ENCODE data around the gene CSNK1G2. TPM values are rescaled to one million over a fixed set of nuclear protein-coding genes. Genes with fewer than 3 reads are reported as not detected.

CSNK1G2 gene
- total RNA-seq, 1 donor from 2014 or later, result 21.8 TPM

- no peak for DNase-seq (ENCODE audit: low spot score)
- ATAC-seq, result no peak
These were observed 2.7 kb downstream of the CSNK1G2 start for GRCh38 chr19:1943661-1944087.

GRCh38 chr19:1944088-1944915 is 3.3 kb downstream of the CSNK1G2 start:
- no peak for DNase-seq (ENCODE audit: low spot score)
- ATAC-seq, result no peak

GRCh38 chr19:1944916-1945561 is 4.1 kb downstream of the CSNK1G2 start:
- DNase-seq (ENCODE audit: low spot score) (no peak), ATAC-seq (no peak)

GRCh38 chr19:1945899-1946298 is 4.9 kb downstream of the CSNK1G2 start:
- ATAC-seq, result peak; percentile 15
- DNase-seq (ENCODE audit: low spot score), result no peak

- DNase-seq (ENCODE audit: low spot score) (no peak), ATAC-seq (no peak)
These were observed 6.8 kb downstream of the CSNK1G2 start for GRCh38 chr19:1947651-1948209.

GRCh38 chr19:1949304-1950101 is 8.5 kb downstream of the CSNK1G2 start:
- DNase-seq (ENCODE audit: low spot score), result no peak
- no peak for ATAC-seq

GRCh38 chr19:1950640-1951039 is 9.7 kb downstream of the CSNK1G2 start:
- no peak for ATAC-seq

GRCh38 chr19:1952635-1953034 is 11.7 kb downstream of the CSNK1G2 start:
- DNase-seq (ENCODE audit: low spot score) (no peak), ATAC-seq (no peak)

More at GRCh38 chr19:1950640-1951039, 9.7 kb downstream of the CSNK1G2 start:
- no peak for DNase-seq (ENCODE audit: low spot score)

GRCh38 chr19:1953037-1953436 is 12.1 kb downstream of the CSNK1G2 start:
- ATAC-seq (no peak), DNase-seq (ENCODE audit: low spot score) (no peak)

- ATAC-seq (no peak), DNase-seq (ENCODE audit: low spot score) (no peak)
These were observed 12.6 kb downstream of the CSNK1G2 start for GRCh38 chr19:1953441-1954094.

GRCh38 chr19:1954532-1954933 is 13.6 kb downstream of the CSNK1G2 start:
- DNase-seq (ENCODE audit: low spot score) (no peak), ATAC-seq (no peak)

GRCh38 chr19:1955171-1956121 is 14.5 kb downstream of the CSNK1G2 start:
- ATAC-seq (no peak), DNase-seq (ENCODE audit: low spot score) (no peak)

- ATAC-seq (no peak), DNase-seq (ENCODE audit: low spot score) (no peak)
These were observed 15.1 kb downstream of the CSNK1G2 start for GRCh38 chr19:1956122-1956494.

- ATAC-seq, result no peak
- no peak for DNase-seq (ENCODE audit: low spot score)
These were observed 16.0 kb downstream of the CSNK1G2 start for GRCh38 chr19:1956868-1957492.

- ATAC-seq (no peak), DNase-seq (ENCODE audit: low spot score) (no peak)
These were observed 16.7 kb downstream of the CSNK1G2 start for GRCh38 chr19:1957562-1958248.

- peak; percentile 36 for ATAC-seq
- no peak for DNase-seq (ENCODE audit: low spot score)
These were observed 19.1 kb downstream of the CSNK1G2 start for GRCh38 chr19:1959928-1960589.

GRCh38 chr19:1961000-1961883 is 20.3 kb downstream of the CSNK1G2 start:
- ATAC-seq (peak; percentile 20), DNase-seq (ENCODE audit: low spot score) (no peak)
